Ovary (tissue), 9 donors: ENCODE measurements around the gene PRPSAP2. TPM values are rescaled to one million over a fixed set of nuclear protein-coding genes. Genes with fewer than 3 reads are reported as not detected.

ENCODE experiments used
- DNase-seq, 5 donors: peaks; one replicate each; pipeline ENCODE4 v3.0.0-alpha.2; 2019 to 2020
- H3K27ac ChIP-seq, 2 donors: fragments of 200-600 bp; one replicate each; pipeline versions ENCODE4 v1.5.1 to v1.8.0; 2019 to 2022
- H3K27me3 ChIP-seq: fragments of 200-600 bp; one replicate; pipeline ENCODE4 v1.8.0; 2022
- H3K36me3 ChIP-seq: fragments of 200-600 bp; sonication (generic); one replicate; pipeline ENCODE4 v1.5.1; 2019
- H3K4me1 ChIP-seq: one replicate; pipeline ENCODE4 v1.8.1; 2013; ENCODE audit warnings: mild to moderate bottlenecking, moderate library complexity; ENCODE audit not compliant: insufficient read depth
- H3K4me3 ChIP-seq: fragments of 200-600 bp; sonication (generic); one replicate; pipeline ENCODE4 v1.5.1; 2017
- H3K9me3 ChIP-seq, 2 donors: fragments of 200-600 bp in 1 of 2; sonication (generic) in 1 of 2; one replicate each; pipeline versions ENCODE4 v1.5.1 to v1.8.1; 2013 to 2019; ENCODE audit warnings: mild to moderate bottlenecking in 1 of 2, moderate library complexity in 1 of 2
- CTCF ChIP-seq, 3 donors: fragments of 450-650 bp in 2 of 3; fragments of 200-600 bp in 1 of 3; IDR thresholded peaks; one replicate each; pipeline versions ENCODE4 v1.5.1 to v1.8.0; 2016 to 2022; ENCODE audit warnings: antibody characterized with exemption in 3 of 3, mild to moderate bottlenecking in 1 of 3
- EP300 ChIP-seq: sonication (generic); formaldehyde crosslinking; IDR thresholded peaks from one replicate; pipeline ENCODE4 v1.6.1; 2017; ENCODE audit warnings: antibody characterized with exemption
- POLR2A ChIP-seq: fragments of 450-650 bp; IDR thresholded peaks from one replicate; pipeline ENCODE4 v1.6.1; 2017; ENCODE audit warnings: antibody characterized with exemption, mild to moderate bottlenecking, moderate library complexity
- WGBS, 3 donors: extraction: QIAGEN DNeasy Blood & Tissue Kit in 1 of 3; methylation state at CpG; one replicate each; pipeline versions ENCODE4 v1.1.5 to v1.1.7; 2013 to 2017; 5-methylcytosine and 5-hydroxymethylcytosine counted together
- intact Hi-C, 4 donors: fragments of 100-400 bp; cut with DNase I; formaldehyde crosslinking; loops; one replicate each; pipeline versions ENCODE4 v1.11.0 to v1.15.1; 2022 to 2023
- polyA plus RNA-seq, 2 donors: library from polyadenylated mRNA; stranded (reverse); fragments of 200-250 nt in 1 of 2; fragments of 350-450 nt in 1 of 2; fragmentation: Illumina TruSeq in 1 of 2; extraction: RNeasy Lipid Tissue Mini Kit (QIAGEN cat#74804) in 1 of 2; gene quantifications; one replicate each; pipeline ENCODE4 v1.2.3, GENCODE V29; 2013 to 2014
- total RNA-seq, 7 donors: library from RNA; depleted of rRNA in 2 of 7; stranded (reverse); fragments of >200 nt in 2 of 7; fragmentation: NEBNext Ultra II Directional in 3 of 7; extraction: Animal tissue kit (Norgen Biotek cat#: 25700) in 3 of 7; gene quantifications; one replicate each; pipeline versions ENCODE4 v1.1.0 to v1.2.4, GENCODE V29; 2016 to 2023
- donor health status: DM: no; HTN: no; CAD: no; lungs with moderate emphysema.
- donor health status: DM: no; HTN: no; CAD: no.
- donor health status: Bipolar disorder and iron deficiency.
- donor health status: DM: yes; HTN: yes; CAD: no.
- donor health status: DM: no; HTN: no; CAD: no.
- donor health status: DM: yes; HTN: yes; CAD: no.

Gene PRPSAP2
- total and polyA plus RNA-seq, 9 donors = 25.2 to 44.7 (median 35.4) TPM

DNA sequence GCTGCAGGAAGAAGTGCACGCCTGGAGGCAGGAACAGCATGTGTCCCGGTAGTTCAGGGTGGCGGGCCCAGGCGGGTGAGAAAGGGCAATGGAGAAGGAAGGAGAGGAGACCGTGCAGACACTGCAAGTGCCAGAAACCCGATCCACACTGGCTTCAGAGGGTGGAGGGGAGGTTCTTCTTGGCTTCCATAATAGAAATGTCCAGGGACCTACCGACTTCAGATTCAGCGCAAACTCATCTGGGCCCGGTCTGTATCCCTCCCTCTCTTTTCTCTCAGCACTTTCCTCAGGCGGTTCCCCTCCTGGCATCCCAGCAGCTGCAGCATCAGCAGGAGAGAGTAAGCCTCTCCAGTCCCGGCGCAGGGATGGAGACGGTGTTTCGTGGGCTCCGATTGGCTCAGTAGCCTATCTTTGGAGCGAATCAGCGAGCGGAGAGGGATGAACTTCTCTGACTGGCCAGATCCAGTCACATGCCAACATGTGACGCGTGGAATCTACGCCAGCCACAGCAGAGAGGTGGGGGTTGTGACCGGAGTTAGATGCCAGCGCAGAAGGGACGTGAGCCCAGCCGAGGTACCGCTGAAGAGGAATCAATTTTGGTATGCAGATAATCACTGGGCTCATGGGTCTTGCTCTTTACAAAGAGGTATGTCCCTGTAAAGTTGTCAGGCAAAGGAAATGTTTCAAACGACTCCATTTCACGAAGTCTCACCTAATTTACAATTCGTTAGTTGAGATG, 1.9 kb upstream of the PRPSAP2 start:
- TF ChIP-seq EP300 (no peak), POLR2A (peak; percentile 94), CTCF (IDR thresholded peaks at IDR 0.05) (no peak)
- Histone ChIP-seq H3K27ac (peak overlapping the region; percentile 51 to 89), H3K27me3 (no peaks in the 10 kb centered on the region), H3K9me3 (no peaks in the 10 kb centered on the region), H3K4me1 (no peaks in the 10 kb centered on the region), H3K4me3 (peak overlapping the region; percentile 55), H3K36me3 (no peaks in the 10 kb centered on the region)
- intact Hi-C loops = no loop called here
- DNase-seq = peak; percentile 91 to 94 (median 93)
- 0% methylated on average over 29 of the region's 29 CpGs for WGBS, 3 donors

GRCh38 chr17:18856570-18856915, 1.4 kb upstream of the PRPSAP2 start:
- Histone ChIP-seq H3K4me1 (no peaks in the 10 kb centered on the region), H3K36me3 (no peaks in the 10 kb centered on the region), H3K9me3 (no peaks in the 10 kb centered on the region), H3K27ac (peak overlapping the region; percentile 51 to 89), H3K4me3 (peak overlapping the region; percentile 55), H3K27me3 (no peaks in the 10 kb centered on the region)
- intact Hi-C loops = no loop called here
- WGBS, 3 donors = 5 to 7% (median 5%) methylated on average over 7 of the region's 7 CpGs
- TF ChIP-seq EP300 (no peak), POLR2A (no peak), CTCF (IDR thresholded peaks at IDR 0.05) (no peak)
- DNase-seq = no peak

DNA sequence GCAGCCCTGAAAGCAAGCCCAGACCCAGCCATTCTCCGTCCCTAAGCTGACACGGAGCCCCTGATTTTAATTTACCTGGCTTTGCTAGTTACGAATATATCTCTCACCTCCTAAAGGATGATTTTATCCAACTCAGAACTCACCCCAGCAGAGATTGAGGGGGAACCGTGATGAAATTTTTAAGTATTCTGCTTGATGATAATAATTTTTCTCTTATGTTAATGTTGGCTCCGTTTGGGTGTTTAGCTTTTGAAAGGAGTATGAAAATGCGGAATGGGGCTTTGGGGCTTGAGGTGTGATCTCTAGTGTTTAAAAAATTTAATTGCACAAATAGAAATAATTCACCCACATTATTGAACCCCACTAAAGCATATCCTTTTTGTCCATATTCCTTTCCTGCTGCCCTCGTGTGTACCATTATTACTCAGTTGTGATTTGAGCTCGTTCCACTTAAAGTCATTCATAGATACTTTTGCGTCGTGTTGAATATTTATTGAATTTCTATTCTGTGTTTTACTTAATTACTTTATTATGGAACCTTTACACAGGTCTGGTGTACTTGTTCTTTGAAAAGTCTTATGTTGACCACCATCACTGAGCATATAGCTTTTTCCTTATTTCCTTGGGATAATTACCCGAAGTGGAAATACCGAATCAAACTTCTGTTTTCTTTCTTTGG, 775 bp downstream of the PRPSAP2 start:
- no peak for DNase-seq
- intact Hi-C loops = no loop called here
- Histone ChIP-seq H3K4me1 (no peaks in the 10 kb centered on the region), H3K36me3 (no peaks in the 10 kb centered on the region), H3K27ac (peak overlapping the region; percentile 90 to 97), H3K4me3 (peak overlapping the region; percentile 97), H3K27me3 (no peaks in the 10 kb centered on the region), H3K9me3 (no peaks in the 10 kb centered on the region)
- TF ChIP-seq POLR2A (no peak), EP300 (no peak), CTCF (IDR thresholded peaks at IDR 0.05) (no peak)
- 4 to 10% (median 6%) methylated on average over 12 of the region's 12 CpGs for WGBS, 3 donors

- no peak overlapping the region for H3K27ac ChIP-seq
- H3K4me1 ChIP-seq = no peaks in the 10 kb centered on the region
- 13 to 21% (median 19%) methylated on average over 4 of the region's 4 CpGs for WGBS, 3 donors
- H3K4me3 ChIP-seq = peak overlapping the region; percentile 97
- H3K9me3 ChIP-seq = no peaks in the 10 kb centered on the region
- DNase-seq = no peak
- no peak for TF ChIP-seq EP300
- no peak for TF ChIP-seq CTCF (IDR thresholded peaks at IDR 0.05)
- TF ChIP-seq POLR2A = no peak
- intact Hi-C loops = no loop called here
- H3K36me3 ChIP-seq = no peaks in the 10 kb centered on the region
- H3K27me3 ChIP-seq = no peaks in the 10 kb centered on the region
These were observed 1.3 kb downstream of the PRPSAP2 start for GRCh38 chr17:18859256-18859655.
